PC-3 (cell line): ENCODE results near the gene MAGEA9.
"Not testable (repeated sequence)": the region's sequence is repeated elsewhere in the genome, so short reads cannot be mapped to it uniquely, and the experiment has no call there.

Experiments used
- CTCF ChIP-seq: fragments of 300-600 bp; sonication (generic); conservative IDR thresholded peaks from 2 replicates; pipeline ENCODE4 v1.5.1; 2017; ENCODE audit warnings: antibody characterized with exemption, low read depth, mild to moderate bottlenecking, low read length
- EZH2 ChIP-seq: fragments of 300-600 bp; sonication (generic); IDR thresholded peaks from one replicate; pipeline ENCODE4 v1.6.1; 2017; ENCODE audit warnings: antibody characterized with exemption, mild to moderate bottlenecking, low read length; ENCODE audit not compliant: unreplicated experiment
- EZH2phosphoT487 ChIP-seq: fragments of 300-600 bp; sonication (generic); IDR thresholded peaks from 2 replicates; pipeline ENCODE4 v1.6.1; 2018; ENCODE audit warnings: mild to moderate bottlenecking, antibody characterized with exemption, low read length, borderline replicate concordance

- TF ChIP-seq CTCF, EZH2phosphoT487, EZH2: not testable (repeated sequence)
Measured at GRCh38 chrX:149777999-149778398, 3.7 kb upstream of the MAGEA9 start.
